ENCODE measurements around the gene MSI2.

Gene MSI2

DNA sequence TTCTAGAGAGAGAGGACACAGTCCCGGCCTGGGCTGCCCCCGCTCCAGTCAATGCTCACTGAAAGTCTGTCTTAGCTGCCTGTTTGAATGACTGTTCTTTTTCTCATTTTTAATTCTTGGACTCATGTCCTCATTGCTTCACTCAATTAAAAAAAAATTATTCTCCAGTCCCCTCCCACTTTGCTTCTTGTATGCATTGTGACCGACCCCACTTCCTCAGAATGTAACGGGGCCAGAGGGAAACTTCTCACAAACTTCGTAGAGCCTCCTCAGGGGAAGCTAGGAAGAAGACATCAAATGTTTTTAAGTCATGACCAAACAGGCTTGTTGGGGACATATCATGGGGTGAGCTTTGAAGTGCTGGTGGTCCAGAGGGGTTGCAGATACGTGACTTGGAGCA lies 375.5 kb downstream of the MSI2 start:
- no peak for DNase-seq

GRCh38 chr17:57632294-57632693 lies 376.0 kb downstream of the MSI2 start:
- no peak for DNase-seq

DNA sequence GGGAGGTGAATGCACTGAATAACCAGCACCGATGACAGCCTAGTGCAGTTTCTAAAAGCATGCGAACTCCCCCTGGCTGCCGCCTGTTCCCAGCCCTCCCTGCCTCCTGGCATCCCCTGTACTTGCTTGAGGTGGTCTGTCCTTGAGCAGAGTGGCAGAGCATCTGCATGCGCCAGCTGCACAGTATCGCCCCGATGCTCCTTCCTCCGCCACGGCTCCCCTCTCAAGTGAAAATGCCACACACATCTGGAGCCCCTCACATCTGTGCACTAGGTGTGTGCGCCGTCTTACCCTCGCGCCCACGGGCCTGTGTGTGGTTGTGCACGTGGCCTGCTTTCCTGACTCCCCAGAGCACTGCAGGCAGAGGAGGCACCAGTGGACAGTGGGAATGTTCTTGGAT lies 376.9 kb downstream of the MSI2 start:
- no peak for DNase-seq

- no peak for DNase-seq
These were observed 378.6 kb downstream of the MSI2 start for GRCh38 chr17:57634713-57635465.

DNA sequence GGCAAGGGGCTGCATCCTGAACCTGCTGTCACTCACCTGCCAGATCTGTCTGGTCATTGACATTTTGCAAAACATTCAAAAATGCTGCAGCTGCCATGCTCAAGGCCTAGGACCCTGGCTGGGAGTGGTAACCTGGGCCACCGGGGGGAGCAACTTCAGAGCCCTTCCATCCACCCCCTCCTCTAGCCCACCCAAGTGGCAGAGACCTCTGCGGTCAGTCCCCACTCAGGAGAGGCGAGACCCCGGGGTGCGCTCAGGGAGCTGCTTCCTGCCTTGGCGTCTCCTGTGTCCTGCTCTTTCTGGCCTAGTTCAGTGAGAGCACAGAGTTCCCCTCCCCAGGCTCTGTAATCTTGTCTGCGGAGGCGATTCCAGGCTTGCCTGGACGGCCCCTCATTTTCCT lies 380.0 kb downstream of the MSI2 start:
- DNase-seq = no peak

DNA sequence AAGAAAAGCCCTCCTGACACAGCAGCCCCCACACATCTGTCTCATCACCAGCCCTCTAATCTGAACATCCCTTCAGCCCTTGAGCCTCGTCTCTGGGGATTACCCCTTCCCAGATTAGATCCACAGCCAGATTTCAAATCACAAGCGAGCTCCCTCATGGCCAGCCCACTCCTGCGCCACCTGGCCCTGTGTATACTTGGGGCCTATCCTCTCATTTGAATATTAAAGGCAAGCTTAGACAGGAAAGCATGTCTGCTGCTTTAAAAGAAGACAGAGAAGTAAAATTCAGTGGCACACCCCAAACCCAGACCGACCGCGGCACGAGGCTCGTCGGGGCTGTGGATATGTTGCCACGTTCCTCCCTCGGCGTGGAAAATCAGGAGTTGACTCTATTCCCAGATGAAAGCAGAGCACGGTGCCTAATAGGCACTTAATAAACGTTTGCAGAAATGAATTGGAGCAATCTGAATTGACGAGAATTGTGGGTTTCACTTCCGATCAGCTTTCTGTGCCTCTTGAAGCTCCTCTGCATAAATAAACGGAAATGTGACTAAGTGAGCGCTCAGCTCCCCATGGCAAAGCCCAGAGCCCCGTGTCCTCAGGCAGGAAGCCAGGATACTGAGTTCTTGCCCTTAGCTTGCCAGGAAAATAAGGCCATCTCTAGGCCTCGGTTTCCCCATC lies 380.8 kb downstream of the MSI2 start:
- no peak for DNase-seq

DNA sequence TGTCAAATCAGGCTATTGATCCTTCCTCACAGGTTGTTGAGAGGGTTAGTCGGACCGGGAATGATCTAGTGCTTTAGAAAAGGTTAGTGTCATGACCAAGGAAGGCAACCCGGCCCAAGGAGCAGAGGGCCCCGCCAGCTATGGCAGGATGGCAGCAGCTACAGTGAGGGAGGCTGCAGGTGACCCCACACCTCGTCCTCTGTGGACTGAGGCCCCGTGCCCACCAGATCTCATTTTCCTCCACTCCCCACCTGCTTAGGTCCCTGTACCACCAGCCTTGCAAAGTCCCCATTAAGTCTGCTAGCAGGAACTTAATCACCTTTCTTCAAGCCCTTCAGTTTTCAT lies 381.3 kb downstream of the MSI2 start:
- DNase-seq = no peak

- no peak for DNase-seq
These were observed 382.0 kb downstream of the MSI2 start for GRCh38 chr17:57638284-57638683.

- DNase-seq = no peak
These were observed 383.1 kb downstream of the MSI2 start for GRCh38 chr17:57639381-57639780.

DNA sequence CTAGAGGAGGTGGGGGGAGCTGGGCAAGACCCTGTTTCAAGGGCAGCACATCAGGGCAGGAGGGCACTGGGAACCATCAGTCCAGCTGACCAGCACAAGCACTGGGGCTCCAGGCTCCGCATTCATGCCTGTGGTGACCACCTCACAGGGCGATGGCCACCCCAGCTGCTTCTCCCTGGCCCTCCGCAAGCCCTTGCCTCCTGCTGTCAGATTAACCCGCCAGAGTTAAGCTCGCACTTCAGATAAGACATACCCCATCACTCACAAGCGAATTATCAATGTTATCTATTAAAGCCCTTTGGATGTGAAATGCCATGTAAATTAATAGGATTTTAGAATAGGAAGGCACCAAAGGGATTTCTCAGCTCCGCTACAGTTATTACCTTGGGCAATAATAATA lies 383.8 kb downstream of the MSI2 start:
- DNase-seq = no peak

GRCh38 chr17:57641761-57642160 lies 385.4 kb downstream of the MSI2 start:
- DNase-seq = no peak

- DNase-seq = no peak
These were observed 386.7 kb downstream of the MSI2 start for GRCh38 chr17:57643062-57643461.

- DNase-seq = no peak
These were observed 388.0 kb downstream of the MSI2 start for GRCh38 chr17:57644326-57644725.

- DNase-seq = no peak
These were observed 389.8 kb downstream of the MSI2 start for GRCh38 chr17:57645950-57646665.

- no peak for DNase-seq
These were observed 392.4 kb downstream of the MSI2 start for GRCh38 chr17:57648720-57649119.

GRCh38 chr17:57649191-57649590 lies 392.9 kb downstream of the MSI2 start:
- no peak for DNase-seq

GRCh38 chr17:57649731-57650484 lies 393.6 kb downstream of the MSI2 start:
- no peak for DNase-seq

DNA sequence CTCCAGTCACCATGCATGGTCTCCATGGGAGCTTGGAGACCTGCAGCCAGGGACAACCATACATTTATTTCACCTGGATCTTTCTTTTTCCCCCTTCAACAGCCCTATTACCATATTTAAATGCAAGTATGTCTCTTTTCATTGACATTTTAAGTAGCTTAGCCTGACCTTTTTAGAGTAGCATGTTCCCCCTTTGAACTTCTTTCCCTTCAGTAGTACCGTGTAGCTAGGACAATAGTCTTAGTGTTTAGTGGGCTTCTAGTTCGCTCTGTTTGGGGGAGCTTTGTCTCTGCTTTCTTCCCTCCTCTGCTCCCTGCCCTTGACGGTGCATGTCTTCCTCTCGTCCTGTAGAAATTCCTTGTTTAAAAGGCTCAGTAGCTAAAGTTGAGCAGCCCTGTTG lies 394.2 kb downstream of the MSI2 start:
- DNase-seq = no peak

DNA sequence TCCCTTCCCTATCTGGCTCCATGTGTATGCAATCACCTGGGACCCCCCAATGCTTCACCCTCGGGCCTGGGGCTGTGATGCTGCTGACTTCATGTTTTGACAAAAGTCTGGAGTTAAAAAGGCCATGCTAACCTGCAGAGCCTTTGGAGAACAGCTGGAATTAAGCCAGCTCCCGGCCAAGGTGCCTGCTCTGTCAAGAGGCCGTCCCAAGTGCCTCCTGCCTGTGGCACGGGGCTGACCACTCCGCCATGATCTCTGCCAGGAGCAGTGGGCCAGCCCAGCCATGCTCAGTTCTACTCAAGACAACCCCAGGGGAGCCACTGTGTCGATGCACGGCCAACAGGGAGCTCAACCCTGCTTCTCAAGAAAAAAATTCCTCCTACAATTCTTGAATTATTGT lies 395.1 kb downstream of the MSI2 start:
- no peak for DNase-seq

DNA sequence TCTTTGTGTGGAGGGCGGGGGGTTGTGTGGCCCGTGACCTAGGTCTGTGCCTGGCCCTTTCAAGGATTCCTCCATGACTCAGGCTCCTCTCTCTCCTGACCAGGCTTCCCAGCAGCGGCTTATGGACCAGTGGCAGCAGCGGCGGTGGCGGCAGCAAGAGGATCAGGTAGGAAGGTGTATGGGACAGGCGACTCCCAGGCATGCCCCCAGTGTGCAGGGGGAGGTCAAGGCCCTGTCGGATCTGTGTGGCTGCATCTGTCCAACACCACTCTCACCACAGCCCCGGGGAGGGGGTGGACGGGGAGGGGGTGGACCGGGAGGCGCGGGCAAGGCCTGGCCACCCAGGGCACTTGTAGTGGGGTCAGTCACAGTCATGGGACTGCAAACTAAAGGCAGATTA lies 395.7 kb downstream of the MSI2 start:
- no peak for DNase-seq

GRCh38 chr17:57652811-57653210 lies 396.5 kb downstream of the MSI2 start:
- DNase-seq = no peak

GRCh38 chr17:57653279-57653678 lies 397.0 kb downstream of the MSI2 start:
- no peak for DNase-seq

DNA sequence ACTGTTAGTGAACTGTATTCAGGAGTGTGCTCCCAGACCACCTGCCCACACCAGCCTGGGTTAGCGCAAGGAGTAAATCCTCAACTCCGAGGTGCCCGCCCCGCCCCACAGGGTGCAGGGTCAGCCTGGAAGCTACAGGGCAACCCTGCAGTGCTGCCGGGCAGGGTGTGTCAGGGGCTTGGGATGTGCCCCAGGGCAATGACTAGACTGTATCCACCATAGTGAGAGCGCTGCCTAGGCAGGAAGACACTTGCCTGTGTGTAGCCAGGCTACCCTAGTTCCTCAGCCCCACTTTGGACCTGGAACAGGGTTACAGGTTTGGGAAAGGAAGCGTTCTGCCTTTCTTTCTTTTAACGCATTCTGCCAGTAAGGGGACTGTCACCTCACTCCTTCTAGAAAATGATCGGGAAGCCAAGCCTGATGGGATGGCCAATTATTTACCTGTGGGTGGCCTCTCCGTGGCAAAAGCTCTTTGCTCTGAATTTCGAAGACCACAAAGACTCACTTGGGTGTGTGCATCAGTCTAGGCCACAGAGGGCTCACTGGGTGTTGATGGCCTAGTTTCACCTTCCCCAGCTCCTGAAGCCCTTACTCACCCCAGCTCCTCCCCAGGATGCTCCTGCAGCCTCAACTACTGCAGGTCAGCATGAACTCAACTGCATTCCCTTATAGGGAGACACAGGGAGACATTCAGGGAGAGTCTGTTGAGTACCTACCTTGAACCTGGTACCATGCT lies 397.9 kb downstream of the MSI2 start:
- no peak for DNase-seq
